Measurements from ENCODE around the gene SAMD4A. TPM values are rescaled to one million over a fixed set of nuclear protein-coding genes. Genes with fewer than 3 reads are reported as not detected.

Gene SAMD4A
- total RNA-seq, 1 donor from 2014 or later, result 25.9 TPM

DNA sequence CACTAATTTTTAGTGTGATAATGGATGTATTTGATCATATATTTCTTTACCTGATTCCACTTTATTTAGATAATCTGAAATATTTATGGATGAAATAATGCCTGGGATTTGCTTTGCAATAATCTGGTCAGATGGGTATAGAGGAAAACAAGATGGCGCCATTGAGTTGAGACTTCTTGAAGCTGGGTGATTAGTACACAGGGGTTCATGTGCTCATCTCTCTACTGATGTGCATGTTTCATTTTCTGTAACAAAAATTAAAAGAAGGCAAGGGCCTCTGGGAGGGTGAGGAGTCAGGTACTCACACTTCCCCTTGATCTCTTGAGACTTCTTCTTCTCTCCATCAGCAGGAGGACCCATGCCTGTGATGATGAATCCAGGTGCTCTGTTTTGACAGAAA lies 273.9 kb downstream of the SAMD4A start:
- ATAC-seq (no peak), DNase-seq (ENCODE audit: low spot score) (no peak)

Other genes starting within 250 kb of the SAMD4A start
- 0.58 TPM for gene CDKN3, start 170.1 kb upstream of the SAMD4A start, total RNA-seq
- 89.4 TPM for gene CNIH1, start 125.8 kb upstream of the SAMD4A start, total RNA-seq
- gene GMFB, start 78.1 kb upstream of the SAMD4A start, total RNA-seq, result 13.0 TPM
- 6.1 TPM for gene CGRRF1, start 57.2 kb upstream of the SAMD4A start, total RNA-seq

All from left lobe of liver (tissue), 2 donors.